D721Med (cell line): ENCODE measurements around the gene METTL9.
"Not testable (repeated sequence)": the region's sequence is repeated elsewhere in the genome, so short reads cannot be mapped to it uniquely, and the experiment has no call there.

Source experiments
- DNase-seq: peaks from one replicate; pipeline ENCODE4 v3.0.0; 2011; ENCODE audit warnings: low spot score; ENCODE audit not compliant: insufficient read length
- FAIRE-seq: peaks from 2 replicates; lab custom pipeline; 2011; peaks lifted over from hg19 to GRCh38; lab: Jason Lieb, UNC
- TF ChIP-seq, protein P1 (sequence below): IDR thresholded peaks from 2 replicates; pipeline ENCODE4 v1.5.1; 2012; ENCODE audit warnings: mild to moderate bottlenecking, control low read depth; ENCODE audit not compliant: insufficient read depth; ENCODE audit errors: missing control alignments

Gene METTL9

DNA sequence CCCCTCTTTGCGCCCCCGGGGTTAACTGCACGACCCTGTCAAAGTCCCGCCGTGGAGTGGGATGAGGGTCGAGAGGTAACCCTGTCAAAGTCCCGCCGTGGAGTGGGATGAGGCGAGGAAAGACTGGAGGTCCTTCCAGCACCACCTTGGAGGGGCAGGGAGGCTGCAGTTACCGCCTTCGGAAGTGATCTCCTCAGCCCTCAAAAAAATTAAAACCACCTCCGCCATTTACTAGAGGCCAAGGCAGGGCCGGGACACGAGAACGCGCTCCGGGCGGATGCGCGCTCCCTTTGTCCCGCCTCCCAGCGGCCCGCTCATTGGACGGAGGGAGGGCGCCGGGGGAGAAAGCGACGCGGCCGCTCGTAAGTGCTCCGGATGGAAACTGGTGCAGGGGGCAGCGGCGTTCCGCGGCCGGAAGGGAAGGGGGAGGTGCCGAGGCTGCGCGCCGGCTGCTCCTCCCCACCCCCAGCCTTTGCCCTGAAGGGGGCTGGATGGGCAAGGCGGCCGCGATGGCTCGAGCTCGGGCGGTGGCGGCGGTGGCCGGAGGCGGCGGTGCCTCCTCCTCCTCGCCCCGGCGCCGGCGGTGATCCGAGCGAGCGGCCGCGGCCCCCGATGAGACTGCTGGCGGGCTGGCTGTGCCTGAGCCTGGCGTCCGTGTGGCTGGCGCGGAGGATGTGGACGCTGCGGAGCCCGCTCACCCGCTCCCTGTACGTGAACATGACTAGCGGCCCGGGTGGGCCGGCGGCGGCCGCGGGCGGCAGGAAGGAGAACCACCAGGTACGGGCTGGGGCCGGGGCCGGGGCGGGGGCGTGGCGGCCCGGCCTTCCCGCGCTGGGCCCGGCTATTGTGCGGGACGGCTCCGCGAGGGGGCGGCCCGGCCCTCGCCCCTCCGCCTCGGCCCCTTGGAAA, at the start of gene METTL9:
TSS of gene METTL9 (plus strand) at position 456 of the 909 bp plus-strand sequence. CDS start at position 613, 157 bp downstream.
- DNase-seq (peak; percentile 72), FAIRE-seq (no peak)
- TF ChIP-seq, protein P1, sequence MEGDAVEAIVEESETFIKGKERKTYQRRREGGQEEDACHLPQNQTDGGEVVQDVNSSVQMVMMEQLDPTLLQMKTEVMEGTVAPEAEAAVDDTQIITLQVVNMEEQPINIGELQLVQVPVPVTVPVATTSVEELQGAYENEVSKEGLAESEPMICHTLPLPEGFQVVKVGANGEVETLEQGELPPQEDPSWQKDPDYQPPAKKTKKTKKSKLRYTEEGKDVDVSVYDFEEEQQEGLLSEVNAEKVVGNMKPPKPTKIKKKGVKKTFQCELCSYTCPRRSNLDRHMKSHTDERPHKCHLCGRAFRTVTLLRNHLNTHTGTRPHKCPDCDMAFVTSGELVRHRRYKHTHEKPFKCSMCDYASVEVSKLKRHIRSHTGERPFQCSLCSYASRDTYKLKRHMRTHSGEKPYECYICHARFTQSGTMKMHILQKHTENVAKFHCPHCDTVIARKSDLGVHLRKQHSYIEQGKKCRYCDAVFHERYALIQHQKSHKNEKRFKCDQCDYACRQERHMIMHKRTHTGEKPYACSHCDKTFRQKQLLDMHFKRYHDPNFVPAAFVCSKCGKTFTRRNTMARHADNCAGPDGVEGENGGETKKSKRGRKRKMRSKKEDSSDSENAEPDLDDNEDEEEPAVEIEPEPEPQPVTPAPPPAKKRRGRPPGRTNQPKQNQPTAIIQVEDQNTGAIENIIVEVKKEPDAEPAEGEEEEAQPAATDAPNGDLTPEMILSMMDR, result no peak

DNA sequence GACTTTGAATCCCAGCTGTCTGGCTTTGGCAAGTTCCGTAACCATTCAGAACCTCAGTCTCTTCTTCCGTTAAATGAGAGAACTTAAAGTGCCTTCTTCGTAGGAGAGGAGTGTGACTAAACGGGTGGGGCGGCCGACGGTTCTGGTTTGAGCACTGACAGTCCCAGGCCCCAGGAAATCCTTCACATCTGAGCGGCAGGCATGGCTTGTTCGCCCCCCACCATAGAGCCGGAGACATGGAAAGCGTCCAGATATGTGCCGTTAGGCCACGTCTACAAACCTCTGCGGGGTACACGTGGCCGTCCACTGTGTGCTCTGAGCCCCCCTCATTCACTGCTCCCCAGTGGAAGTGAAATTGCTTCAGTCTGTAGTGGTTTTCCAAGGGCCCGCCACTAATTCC, 49.4 kb upstream of the METTL9 start:
- not testable (repeated sequence) for FAIRE-seq

DNA sequence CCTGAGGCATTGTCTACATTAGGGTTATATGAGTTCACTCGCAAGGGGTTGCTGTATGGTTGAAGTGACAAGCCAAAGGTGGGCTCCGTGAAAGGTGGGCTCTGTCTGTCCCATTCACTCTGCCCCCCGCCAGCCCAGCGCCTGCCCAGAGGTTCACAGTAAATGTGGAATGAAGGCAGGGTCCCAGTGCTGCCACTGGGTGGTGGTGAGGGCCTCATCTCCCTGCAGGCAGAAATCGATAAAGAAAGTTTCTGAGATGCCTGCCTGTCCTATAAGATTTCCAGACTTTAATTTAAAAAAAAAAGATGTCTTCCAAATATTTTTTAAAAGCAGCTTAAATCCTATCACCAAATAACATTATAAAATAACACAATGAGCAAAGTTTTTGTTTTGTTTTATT, 48.9 kb upstream of the METTL9 start:
- DNase-seq, FAIRE-seq: not testable (repeated sequence)

More for the DNA sequence above, 49.4 kb upstream of the METTL9 start:
- DNase-seq, result not testable (repeated sequence)

DNA sequence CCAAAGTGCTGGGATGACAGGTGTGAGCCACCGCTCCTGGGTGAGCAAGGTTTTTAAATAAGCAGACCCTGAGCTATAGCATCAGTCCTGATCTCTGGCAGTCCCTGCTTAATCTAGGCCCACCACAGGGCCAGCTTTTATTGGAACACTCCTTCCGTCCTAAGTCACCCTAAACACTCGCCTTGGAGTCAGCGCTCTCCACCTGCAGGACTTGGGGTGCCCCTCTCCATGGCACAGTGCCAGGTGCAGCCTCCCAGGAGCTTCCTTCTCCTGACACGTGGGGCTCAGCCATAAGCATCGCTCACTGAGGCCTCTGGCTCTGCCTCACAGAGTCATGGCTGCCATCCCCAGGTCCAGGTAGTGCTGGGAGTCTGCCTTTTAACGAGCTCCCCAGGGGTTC, 48.3 kb upstream of the METTL9 start:
- not testable (repeated sequence) for FAIRE-seq, DNase-seq

DNA sequence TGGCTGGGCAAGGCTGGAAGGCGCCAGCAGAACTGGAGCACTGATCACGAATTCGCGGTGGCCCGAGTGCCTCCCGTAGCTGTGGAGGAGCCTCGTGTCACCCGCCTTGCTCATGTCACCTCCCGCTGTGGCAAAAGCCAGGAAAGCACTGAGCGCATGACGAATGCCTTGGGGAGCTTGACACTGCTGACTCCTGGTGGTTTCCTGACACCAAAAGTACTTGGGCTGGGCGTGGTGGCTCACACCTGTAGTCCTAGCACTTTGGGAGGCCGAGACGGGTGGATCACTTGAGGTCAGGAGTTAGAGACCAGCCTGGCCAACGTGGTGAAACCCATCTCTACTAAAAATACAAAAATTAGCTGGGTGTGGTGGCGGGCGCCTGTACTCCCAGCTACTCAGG, 47.8 kb upstream of the METTL9 start:
- FAIRE-seq, DNase-seq: not testable (repeated sequence)

DNA sequence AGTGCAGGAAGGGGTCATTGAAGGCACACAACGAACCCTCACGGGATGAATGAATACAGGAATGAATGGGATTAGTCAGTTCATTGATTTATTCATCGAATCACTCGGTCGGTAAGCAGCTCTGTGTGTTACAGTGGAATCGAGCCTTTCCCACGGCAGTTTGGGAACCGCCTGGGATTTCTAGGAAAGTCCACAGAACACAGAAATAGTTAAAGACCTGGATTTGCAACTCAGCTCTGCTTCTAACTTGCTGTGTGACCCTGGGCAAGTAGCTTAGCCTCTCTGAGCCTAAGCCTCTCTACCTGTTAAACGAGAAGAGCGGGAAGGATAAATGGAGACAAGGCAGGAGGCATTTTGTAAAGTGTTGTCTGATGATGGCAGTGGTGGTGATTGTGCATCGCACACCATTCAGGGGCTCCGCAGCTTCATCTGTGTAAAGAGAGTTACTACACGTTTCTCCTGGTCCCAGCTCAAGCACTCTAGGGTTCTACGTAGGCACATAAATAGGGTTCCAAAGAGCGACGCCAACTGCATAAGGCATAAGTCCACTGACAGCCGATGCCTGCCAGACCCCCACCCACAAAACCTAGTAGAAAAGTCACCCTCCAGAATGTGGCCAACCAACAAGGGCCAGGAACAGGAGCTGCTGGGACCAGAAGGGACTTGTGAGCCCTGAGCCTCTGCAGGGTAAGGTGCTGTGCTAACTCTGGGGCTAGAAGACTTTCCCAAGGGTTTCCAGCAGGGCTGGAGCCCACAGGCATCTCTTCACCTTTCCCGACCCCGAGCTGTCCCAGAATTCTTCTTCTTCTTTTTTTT, 45.7 kb upstream of the METTL9 start:
- DNase-seq, FAIRE-seq: not testable (repeated sequence)

DNA sequence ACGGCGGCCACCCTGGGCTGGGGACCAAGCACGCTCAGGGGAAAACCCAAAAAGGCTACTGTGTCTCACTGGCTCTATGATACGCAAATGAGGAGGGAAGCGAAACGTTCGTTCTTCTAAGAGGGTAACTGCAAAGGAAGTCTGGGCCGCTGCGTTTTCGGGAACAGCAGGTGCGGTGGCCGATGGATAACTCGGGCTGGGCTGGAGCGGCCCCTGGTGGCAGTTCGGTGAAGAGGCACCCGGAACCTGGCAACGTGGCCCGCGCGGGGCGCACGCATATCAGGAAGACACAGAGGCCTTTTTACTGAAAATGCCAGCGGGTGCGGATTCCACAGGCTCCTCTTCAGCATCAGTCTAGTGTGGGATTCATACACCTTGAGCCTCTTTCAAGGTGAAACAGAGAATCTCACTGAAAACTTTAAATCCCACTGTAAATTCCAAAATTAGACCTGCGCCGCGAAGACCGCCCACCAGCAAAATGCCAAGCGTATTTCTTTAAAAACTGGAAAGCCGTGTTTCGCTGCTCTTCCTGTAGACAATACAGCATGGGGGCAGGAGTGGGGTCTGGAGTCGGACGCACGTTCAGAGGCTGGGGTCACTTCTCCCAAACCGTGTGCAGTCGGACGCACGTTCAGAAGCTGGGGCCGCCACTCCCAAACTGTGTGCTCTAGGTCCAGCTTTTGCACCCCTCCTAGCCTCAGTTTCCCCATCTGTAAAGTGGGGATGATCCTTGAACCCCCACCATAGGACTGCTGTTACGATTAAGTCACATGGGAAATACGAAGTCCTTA, 44.4 kb upstream of the METTL9 start:
- TF ChIP-seq, protein P1, result peak; percentile 99
- DNase-seq (peak; percentile 95), FAIRE-seq (no peak)

DNA sequence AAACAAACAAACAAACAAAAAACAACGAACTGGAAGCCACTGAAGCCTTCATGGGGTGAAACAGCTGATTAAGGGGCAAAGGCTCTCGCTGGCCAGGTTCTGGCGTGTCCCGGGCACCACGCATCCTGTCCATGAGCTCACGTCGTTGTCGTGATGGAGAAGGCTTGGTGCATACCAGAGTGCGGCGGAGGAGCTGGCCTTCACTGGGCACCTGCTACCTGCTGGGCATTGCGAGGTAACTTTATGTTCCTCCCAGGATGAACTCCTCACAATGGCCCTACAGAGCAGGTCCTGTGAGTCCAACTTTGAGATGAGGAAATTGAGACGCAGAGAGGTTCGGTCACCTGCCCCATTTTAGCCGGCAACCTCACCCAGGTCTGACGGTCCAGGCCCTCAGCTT, 43.8 kb upstream of the METTL9 start:
- not testable (repeated sequence) for DNase-seq, FAIRE-seq

DNA sequence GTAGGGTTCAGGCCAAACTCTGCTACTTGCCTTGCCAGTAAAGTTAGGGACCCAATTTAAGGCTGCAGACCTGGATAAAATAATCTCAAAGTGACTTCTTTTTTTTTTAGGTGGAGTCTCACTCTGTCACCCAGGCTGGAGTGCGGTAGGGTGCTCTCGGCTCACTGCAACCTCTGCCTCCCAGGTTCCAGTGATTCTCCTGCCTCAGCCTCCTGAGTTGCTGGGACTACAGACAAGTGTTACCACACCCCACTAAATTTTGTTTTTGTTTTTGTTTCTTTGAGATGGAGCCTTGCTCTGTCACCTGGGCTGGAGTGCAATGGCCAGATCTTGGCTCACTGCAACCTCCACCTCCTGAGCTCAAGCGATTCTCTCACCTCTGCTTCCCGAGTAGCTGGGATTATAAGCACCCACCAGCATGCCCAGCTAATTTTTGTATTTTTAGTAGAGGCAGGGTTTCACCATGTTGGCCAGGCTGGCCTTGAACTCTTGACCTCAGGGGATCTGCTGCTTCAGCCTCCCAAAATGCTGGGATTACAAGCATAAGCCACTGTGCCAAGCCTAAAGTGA, 43.3 kb upstream of the METTL9 start:
- FAIRE-seq, result not testable (repeated sequence)

DNA sequence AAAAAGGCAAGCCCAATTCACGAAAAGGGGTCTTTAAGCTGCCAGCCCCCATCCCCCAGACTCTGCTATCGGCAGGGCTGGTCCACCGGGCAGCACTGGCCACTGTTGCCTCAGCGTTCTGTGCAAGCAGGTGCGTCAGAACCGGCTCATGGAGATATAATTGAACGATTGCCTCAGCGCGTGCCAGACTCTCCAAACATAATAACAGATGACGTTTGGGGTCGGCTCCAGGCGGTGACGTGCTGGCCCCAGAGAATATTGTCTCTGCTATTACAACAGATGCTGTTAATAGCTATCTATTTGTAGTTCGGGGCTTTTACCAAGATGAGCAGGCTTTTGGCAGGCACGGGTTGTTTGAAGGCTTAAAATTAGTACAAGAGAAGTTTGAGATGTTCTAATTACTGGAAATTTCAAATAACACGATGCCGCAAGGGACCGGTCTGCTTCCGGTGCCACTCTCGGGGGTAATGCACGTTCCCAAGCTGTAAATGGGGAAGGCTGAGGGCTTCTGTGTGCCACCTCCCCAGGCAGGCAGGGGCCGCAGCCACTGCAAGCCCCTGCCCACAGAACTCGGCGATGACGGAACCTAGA, 42.6 kb upstream of the METTL9 start:
- FAIRE-seq, DNase-seq: not testable (repeated sequence)

More for the DNA sequence above, 43.3 kb upstream of the METTL9 start:
- DNase-seq, result not testable (repeated sequence)
